Activated CD4-positive, CD25-positive, alpha-beta regulatory T cell (primary cell): ENCODE data around the gene TAGLN.

Experiments
- DNase-seq, 4 experiments: peaks; one replicate each; lab custom pipeline; 2025; lab: John Stamatoyannopoulos, UW

The TAGLN gene

DNA sequence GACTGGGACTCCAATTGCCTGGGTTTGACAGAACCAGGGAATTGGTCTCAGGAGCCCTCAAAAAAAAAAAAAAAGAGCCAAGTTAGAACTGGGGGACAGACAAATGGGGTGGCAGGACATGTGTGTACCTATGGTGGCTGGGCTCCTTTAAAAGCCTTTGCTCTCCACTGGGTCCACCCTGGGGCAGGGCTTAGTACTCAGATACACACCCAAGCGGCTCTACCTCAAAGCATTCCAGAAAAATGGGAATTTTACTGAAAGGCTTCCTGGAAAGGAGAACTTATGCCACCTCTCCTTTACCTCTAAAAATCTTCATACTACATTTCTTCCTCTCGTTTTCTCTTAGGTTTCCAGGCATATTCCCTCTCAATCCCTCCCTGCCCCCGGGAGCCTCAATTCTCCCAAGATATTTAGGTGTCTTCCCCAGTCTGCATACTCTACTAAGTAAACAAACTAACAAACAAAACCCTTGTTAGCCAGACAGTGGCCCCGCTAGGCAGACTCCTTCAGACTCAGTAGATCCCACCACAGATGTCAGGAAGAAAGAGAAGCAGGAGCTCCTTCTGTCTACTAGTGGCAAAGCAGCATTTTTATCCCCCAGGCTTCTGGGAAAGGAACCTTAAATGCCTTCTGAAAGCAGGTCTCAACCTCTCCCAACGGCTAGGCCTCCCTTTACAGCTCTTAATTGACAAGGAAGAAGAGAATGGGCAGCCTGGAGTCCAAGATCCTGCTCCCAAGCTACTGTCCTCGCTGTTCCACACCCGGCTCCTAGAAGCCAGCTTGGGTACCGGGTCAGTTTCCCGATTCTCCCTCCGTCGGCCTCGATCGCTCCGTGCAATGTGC, 32.0 kb downstream of the TAGLN start:
- no peak for DNase-seq

DNA sequence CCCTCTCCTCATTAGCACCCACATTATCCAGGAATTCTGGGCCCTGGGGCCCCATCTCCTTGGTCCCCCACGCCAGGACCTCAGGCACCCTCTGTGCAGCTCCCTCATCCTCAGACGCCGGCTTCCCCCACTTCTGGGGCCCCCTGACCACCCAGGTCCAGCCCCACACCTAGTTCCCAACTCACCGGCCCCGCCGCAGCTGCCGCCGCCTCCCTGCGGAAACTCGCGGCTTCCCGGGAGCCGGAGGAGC, 32.6 kb downstream of the TAGLN start, which contains the start of gene PCSK7:
TSS of gene PCSK7 (minus strand) at position 232 of the 250 bp plus-strand sequence. CDS start 2,229 bp downstream, outside the sequence.
- DNase-seq = peak in 1 of 4 experiments; percentile 34

DNA sequence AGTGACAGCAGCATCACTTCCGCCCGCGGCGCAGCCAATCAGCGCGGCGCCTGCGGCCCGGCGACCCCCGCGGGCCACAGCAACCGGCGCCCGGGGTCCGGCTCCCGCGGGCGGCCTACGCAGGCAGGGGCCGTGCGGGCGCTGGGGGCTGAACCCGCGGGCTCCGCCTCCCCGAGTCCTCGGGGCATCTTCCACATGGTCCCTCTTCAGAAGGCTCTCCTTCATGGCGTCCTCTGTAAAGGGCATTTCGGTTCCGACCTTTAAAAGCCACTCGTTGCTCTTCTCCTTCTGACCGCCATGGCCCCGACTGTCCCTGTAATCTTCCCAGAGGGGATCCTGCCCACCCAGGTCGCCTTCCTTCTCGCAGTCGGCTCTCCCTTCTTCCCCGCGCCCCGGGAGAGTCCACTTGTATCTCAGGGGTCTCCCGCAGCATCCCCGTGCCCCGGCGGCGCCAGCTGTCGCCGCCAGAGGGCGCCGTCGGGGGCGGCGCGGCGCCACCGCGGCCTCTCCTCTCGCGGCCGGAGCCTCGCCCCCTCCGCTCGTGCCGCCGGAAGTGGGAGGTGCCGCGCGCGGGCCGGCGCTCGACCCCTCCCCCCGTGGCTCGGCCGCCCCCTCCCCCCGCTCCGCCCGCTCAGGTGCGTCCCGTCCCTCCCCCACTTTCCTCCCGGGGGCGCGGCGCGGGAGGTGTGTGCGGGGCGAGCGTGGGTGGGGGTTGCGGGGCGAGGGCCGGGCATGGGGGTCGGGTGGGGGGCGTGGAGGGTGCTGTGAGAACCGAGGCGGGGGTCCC, 33.1 kb downstream of the TAGLN start, which contains the start of gene RNF214:
TSS of gene RNF214 (plus strand) at position 580 of the 787 bp plus-strand sequence. CDS start 1,602 bp downstream, outside the sequence.
- DNase-seq = peak; percentile 48 to 66 (median 54)

DNA sequence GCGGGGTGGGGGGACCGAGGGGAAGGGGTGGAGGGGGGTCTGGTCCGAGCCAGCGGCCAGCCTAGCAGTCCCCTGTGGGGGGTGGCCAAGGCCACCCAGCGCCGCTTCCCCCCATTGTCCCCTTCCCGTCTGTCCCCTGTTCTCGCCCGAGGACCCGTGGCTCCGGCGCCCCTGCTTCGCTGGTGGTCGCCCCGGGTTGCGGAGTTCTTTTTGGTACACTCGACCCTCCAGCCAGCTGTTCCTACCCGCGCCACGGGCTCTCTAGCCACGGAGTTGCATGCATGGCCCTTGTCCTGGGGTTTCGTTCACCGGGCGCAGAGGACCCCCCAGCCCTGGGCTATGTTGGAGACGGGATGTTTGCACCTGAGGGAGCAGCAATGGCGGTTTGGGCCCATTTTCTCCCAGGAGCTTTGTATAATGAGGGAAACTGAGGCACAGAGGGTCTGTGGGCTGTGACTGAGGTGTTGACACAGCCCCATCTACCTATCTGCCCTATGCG, 33.8 kb downstream of the TAGLN start:
- DNase-seq = no peak

DNA sequence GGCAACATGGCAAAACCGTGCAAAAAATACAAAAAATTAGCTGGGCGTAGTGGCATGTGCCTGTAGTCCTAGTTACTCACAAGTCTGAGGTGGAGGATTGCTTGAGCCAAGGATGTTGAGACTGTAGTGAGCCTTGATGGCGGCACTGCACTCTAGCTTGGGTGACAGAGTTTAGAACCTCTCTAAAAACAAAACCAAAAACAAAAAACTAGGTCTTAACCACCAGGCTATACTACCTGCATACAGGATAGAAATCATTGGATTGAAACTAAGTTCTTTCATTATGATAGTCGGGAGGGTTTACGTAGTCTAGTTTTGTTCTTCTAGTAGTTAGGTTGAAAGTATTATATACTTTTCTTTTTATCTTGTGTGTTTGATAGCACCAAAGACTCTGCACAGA, 39.1 kb downstream of the TAGLN start:
- DNase-seq = no peak

DNA sequence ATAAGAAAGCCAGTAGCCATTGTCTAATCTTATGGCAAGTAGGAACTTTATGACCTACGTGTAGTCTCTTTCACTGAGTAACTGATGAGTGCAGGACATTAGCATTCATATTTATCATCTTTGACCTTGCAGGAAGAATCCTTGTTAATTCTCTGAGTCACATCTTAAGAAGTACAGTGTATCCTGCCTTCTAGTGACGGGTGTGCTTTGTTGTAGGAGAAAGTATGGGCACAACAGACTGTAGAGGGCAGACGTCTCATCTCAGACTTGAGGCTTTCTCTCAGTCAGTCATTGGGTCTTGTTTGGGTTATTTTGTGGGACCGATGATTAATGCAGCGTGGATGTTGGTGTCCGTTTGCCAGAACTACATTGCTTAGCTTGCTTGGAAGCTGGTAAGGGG, 40.1 kb downstream of the TAGLN start:
- no peak for DNase-seq

DNA sequence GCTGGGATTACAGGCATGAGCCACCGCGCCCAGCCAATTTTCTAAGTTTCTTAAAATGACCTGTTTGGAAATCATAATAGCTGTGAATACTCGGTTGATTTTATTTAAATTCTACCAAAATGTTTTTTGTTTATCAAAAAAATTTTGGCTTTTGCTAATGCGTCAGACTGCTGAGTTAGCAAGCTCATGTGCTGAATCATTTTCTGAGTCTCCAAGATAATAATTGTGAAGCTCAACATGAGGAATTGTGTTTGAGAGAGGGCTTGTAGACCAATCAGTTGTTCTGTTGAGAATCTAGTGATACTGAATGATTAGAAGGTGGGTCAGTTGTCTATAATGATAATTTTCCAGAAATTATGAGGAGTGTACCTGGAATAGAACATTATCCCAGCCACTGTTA, 49.2 kb downstream of the TAGLN start:
- DNase-seq = no peak

DNA sequence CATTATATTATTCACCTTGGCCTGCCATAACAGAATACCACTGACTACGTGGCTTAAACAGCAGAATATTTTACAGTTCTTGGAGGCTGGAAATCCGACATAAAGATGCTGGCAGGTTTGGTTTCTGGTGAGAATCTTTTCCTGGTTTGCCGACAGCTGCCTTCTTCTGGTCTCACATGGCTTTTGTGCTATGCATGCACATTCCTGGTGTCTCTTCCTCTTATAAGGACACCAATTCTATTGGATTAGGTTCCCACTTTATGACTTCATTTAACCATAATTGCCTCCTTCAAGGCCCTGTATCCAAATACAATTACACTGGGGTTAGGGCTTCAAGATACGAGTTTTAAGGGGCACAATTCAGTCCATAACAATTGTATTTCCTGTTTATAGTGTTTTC, 50.4 kb downstream of the TAGLN start:
- no peak for DNase-seq

DNA sequence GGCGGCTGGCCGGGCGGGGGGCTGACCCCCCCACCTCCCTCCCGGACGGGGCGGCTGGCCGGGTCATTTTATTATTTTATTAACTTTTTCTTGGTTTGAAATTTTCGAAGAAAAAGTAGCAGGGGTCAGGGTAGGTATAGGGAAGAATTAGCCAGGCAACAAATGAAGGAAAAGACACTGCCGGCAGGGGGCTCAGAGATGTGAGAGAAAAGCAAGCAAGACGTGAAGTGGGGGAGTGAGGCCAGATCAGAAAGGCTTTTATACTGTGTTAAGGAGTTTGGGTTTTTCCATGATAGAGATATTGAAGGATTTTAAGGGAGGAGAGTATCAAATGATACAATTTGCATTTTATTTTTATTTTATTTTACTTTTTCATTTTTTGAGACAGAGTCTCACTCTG, 52.3 kb downstream of the TAGLN start:
- no peak for DNase-seq

DNA sequence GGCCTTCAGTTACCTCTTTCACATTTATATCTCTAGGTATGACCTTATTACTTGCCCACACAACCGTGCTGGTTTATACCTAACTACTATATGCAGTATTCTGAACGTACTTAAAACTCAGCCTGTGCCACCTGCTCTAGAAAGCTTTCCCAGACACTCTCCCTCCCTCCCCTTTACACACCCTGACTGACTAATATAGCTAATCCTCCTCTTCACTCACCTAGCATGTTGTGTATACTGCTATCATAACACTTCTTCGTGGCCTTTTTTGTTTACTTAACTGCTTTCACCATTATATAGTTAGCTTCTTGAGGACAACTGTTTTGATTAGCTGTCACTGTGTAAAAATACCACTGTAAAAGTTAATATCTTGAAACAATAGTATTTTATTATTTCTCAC, 56.8 kb downstream of the TAGLN start:
- DNase-seq = no peak

DNA sequence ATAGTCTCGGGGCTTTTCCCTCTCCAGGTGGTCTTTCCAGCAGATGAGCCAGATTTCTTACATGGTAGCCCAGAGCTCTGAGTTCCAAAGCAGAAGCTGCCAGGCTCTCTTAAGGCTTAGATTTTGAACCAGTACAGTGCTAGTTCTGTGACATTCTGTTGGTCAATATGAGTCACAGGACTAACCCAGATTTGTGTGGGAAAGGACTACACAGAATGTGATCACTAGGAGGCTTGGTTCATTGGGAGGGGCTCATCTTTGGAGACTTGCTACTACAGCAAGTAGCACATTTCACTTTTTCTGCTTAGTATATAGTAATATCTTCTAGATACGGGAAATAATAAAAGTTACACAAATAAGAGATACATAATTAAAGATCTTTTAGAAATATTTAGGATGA, 57.4 kb downstream of the TAGLN start:
- DNase-seq = no peak
